Heart left ventricle (tissue), 16 donors: ENCODE results near the gene PADI4. TPM values are rescaled to one million over a fixed set of nuclear protein-coding genes. Genes with fewer than 3 reads are reported as not detected.

Experiments
- ATAC-seq, 4 donors: fragments of 200-7000 bp; cut with Tn5 transposase; one replicate each; pipeline ENCODE4 v1.9.1; 2020 to 2022; ENCODE audit warnings: moderate library complexity in 4 of 4, mild to moderate bottlenecking in 3 of 4, moderate number of reproducible peaks in 1 of 4
- DNase-seq, 5 donors: peaks; one replicate each; pipeline ENCODE4 v3.0.0-alpha.2; 2020
- H3K27ac ChIP-seq, 12 donors: fragments of 200-600 bp; sonication (generic) in 4 of 12; one replicate each; pipeline versions ENCODE4 v1.5.0 to v1.8.0; 2016 to 2022; ENCODE audit warnings: mild to moderate bottlenecking in 2 of 12
- H3K27me3 ChIP-seq, 9 donors: fragments of 200-600 bp; sonication (generic) in 2 of 9; one replicate each; pipeline versions ENCODE4 v1.5.1 to v1.8.0; 2016 to 2022; ENCODE audit warnings: mild to moderate bottlenecking in 3 of 9
- H3K36me3 ChIP-seq, 9 donors: fragments of 200-600 bp; sonication (generic) in 2 of 9; one replicate each; pipeline versions ENCODE4 v1.5.0 to v1.8.0; 2018 to 2022; ENCODE audit warnings: mild to moderate bottlenecking in 2 of 9
- H3K4me1 ChIP-seq, 12 donors: fragments of 200-600 bp; sonication (generic) in 4 of 12; one replicate each; pipeline versions ENCODE4 v1.5.0 to v1.8.0; 2016 to 2022; ENCODE audit warnings: mild to moderate bottlenecking in 3 of 12
- H3K4me3 ChIP-seq, 12 donors: fragments of 200-600 bp; sonication (generic) in 4 of 12; one replicate each; pipeline versions ENCODE4 v1.5.0 to v1.8.0; 2017 to 2022; ENCODE audit warnings: mild to moderate bottlenecking in 9 of 12, moderate library complexity in 4 of 12
- H3K9me3 ChIP-seq, 12 donors: fragments of 200-600 bp; sonication (generic) in 4 of 12; one replicate each; pipeline versions ENCODE4 v1.5.0 to v1.8.0; 2016 to 2022; ENCODE audit warnings: mild to moderate bottlenecking in 1 of 12
- CTCF ChIP-seq, 12 donors: fragments of 200-600 bp; sonication (generic) in 4 of 12; IDR thresholded peaks; one replicate each; pipeline versions ENCODE4 v1.5.0 to v1.8.0; 2018 to 2022; ENCODE audit warnings: antibody characterized with exemption in 12 of 12, mild to moderate bottlenecking in 5 of 12
- POLR2A ChIP-seq, 2 donors: fragments of 450-650 bp; IDR thresholded peaks; one replicate each; pipeline ENCODE4 v1.6.1; 2017; ENCODE audit warnings: antibody characterized with exemption in 2 of 2, mild to moderate bottlenecking in 2 of 2, moderate library complexity in 2 of 2
- WGBS, 4 donors: extraction: QIAGEN DNeasy Blood & Tissue Kit in 2 of 4; methylation state at CpG; one replicate each; pipeline versions ENCODE4 v1.1.5 to v1.1.7; 2013 to 2018; 5-methylcytosine and 5-hydroxymethylcytosine counted together
- intact Hi-C, 10 donors: fragments of 100-400 bp; cut with DNase I; formaldehyde crosslinking; loops; one replicate each; pipeline versions ENCODE4 v1.11.1 to v1.14.2; 2022
- polyA plus RNA-seq, 2 donors: library from polyadenylated mRNA; stranded (reverse); fragments of 200-250 nt; gene quantifications; one replicate each; pipeline ENCODE4 v1.2.3, GENCODE V29; 2013
- total RNA-seq, 9 donors: library from RNA; depleted of rRNA in 2 of 9; stranded (reverse); fragments of >200 nt in 2 of 9; fragmentation: NEBNext Ultra II Directional in 3 of 9; extraction: Animal tissue kit (Norgen Biotek cat#: 25700) in 3 of 9; gene quantifications; one replicate each; pipeline versions ENCODE4 v1.1.0 to v1.2.4, GENCODE V29; 2016 to 2023
- donor health status: ischemic (EF 13 %, LVEDD 7.1; RV severe dilation, severe dysfunction).
- donor health status: healthy with polysubstance abuse.
- donor health status: DM: no; HTN: yes; CAD: no.
- donor health status: DM: no; HTN: no; CAD: no.
- donor health status: ischemic (EF 25% LVEDD 6.9; RV normal size, moderate dysfunction).
- donor health status: ischemic (EF 25% LVEDD 5.7; RV mildly dilated, moderate dysfunction).
- donor health status: healthy.
- donor health status: DM: yes; HTN: yes; CAD: no.
- donor health status: ischemic (EF 35%, LVEDD 5.7; RV mildly dilated, moderate dysfunction).
- donor health status: nonischemic (EF 11% LVEDD 7.7; RV severe dilation, severe dysfunction).
- donor health status: DM: yes; HTN: yes; CAD: no.
- donor health status: PGD.
- donor health status: ischemic (EF 29% LVEDD 5.4; RV normal size, mild dysfunction).
- donor health status: nonischemic (EF 23%, LVEDD 6.1; RV moderate dilation, normal function).

PADI4 gene
- total and polyA plus RNA-seq, 11 donors: 0.08 to 2.3 (median 0.35) TPM; not detected in 2

GRCh38 chr1:17346046-17346789 lies 38.2 kb downstream of the PADI4 start:
- no peak for TF ChIP-seq CTCF (IDR thresholded peaks at IDR 0.05)
- TF ChIP-seq POLR2A (IDR thresholded peaks at IDR 0.05): no peak
- H3K4me1 ChIP-seq: no peaks in the 10 kb centered on the region
- no peak overlapping the region for H3K27ac ChIP-seq
- H3K36me3 ChIP-seq: no peaks in the 10 kb centered on the region
- intact Hi-C loops: no loop called here
- H3K27me3 ChIP-seq: peaks cover 0 to 47% (median 3%) of the 10 kb centered on the region in 9 donors
- DNase-seq (no peak), ATAC-seq (no peak)
- H3K4me3 ChIP-seq: no peak overlapping the region
- H3K9me3 ChIP-seq: peaks cover 0 to 3% (median 0%) of the 10 kb centered on the region in 12 donors
- 74 to 82% (median 80%) methylated on average over 9 of the region's 9 CpGs for WGBS, 4 donors

DNA sequence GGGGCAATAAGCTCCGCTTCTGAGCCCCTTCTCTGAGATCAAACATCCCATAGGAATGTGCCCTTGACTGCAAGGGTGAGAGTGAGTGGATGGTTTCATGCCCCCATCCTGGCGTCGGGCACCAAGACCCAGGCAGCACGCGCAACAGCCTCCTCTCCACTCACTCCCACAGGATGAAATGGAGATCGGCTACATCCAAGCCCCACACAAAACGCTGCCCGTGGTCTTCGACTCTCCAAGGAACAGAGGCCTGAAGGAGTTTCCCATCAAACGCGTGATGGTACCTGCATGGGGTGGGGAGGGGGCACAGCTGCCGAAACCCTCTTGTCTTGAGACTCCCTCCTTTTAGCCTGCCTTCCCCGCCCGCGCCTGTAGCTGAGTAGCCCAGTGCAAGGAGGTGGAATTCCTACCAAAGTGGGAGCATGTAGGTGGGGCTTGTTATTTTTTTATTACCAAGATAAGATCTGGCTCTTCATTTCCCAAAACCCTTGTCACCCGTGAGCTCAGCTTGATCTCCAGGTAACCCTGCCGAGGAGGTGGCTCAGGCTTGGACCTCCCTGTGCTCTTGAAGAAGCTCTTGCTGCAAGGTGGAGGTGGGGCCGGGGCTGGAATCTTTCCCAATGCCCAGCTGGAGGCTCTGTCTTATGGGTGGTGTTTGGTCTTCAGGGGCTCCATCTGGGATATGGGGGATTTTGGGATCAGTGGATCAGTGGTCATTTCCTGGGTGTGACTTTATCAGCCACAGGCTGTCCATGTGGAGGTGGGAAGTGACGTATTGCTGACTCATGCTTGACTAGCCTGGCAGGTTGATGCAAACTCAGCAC lies 40.0 kb downstream of the PADI4 start:
- WGBS, 4 donors: 64 to 70% (median 65%) methylated on average over 11 to 19 of the region's 19 CpGs
- no peak overlapping the region for H3K27ac ChIP-seq
- H3K4me3 ChIP-seq: no peak overlapping the region
- no peaks in the 10 kb centered on the region for H3K4me1 ChIP-seq
- DNase-seq (no peak), ATAC-seq (no peak)
- peaks cover 0 to 47% (median 2%) of the 10 kb centered on the region in 9 donors for H3K27me3 ChIP-seq
- intact Hi-C loops: no loop called here
- peaks cover 0 to 3% (median 0%) of the 10 kb centered on the region in 12 donors for H3K9me3 ChIP-seq
- TF ChIP-seq POLR2A (IDR thresholded peaks at IDR 0.05) (no peak), CTCF (IDR thresholded peaks at IDR 0.05) (no peak)
- H3K36me3 ChIP-seq: no peaks in the 10 kb centered on the region

GRCh38 chr1:17348593-17349234 lies 40.7 kb downstream of the PADI4 start:
- Histone ChIP-seq H3K9me3 (peaks cover 0 to 3% (median 0%) of the 10 kb centered on the region in 12 donors), H3K27ac (no peak overlapping the region), H3K4me1 (no peaks in the 10 kb centered on the region), H3K27me3 (peaks cover 0 to 53% (median 2%) of the 10 kb centered on the region in 9 donors), H3K4me3 (no peak overlapping the region), H3K36me3 (no peaks in the 10 kb centered on the region)
- TF ChIP-seq POLR2A (IDR thresholded peaks at IDR 0.05): no peak
- no peak for ATAC-seq
- intact Hi-C loops: no loop called here
- WGBS, 4 donors: 65 to 76% (median 69%) methylated on average over 14 of the region's 14 CpGs
- DNase-seq: no peak

DNA sequence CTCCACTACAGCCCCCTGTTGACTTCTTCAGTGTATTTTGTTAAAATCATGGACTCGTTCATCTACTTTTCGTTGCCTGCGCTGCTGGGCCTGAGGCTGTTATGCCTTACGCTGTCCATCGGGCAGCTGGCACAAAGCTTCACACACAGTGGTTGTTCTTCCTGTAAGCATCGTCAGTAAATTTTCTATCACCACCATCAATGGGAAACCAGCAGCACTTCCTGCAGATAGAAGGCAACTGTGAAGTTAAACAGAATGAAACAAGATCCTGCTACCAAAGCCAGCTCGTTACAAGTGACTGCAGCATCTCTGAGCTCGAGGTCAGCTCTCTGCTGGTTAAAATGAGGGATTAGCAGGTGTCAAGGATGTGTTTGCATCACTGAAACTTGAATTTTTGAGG lies 42.1 kb downstream of the PADI4 start:
- 47 to 57% (median 51%) methylated on average over 8 of the region's 8 CpGs; no CpG with 5 or more reads in 1 of the 4 donors for WGBS, 4 donors
- peaks cover 0 to 57% (median 2%) of the 10 kb centered on the region in 9 donors for H3K27me3 ChIP-seq
- DNase-seq (no peak), ATAC-seq (no peak)
- no peaks in the 10 kb centered on the region for H3K4me1 ChIP-seq
- H3K4me3 ChIP-seq: no peak overlapping the region
- H3K36me3 ChIP-seq: no peaks in the 10 kb centered on the region
- H3K27ac ChIP-seq: no peak overlapping the region
- no peaks in the 10 kb centered on the region for H3K9me3 ChIP-seq
- intact Hi-C loops: no loop called here
- TF ChIP-seq CTCF (IDR thresholded peaks at IDR 0.05) (no peak), POLR2A (IDR thresholded peaks at IDR 0.05) (no peak)
